A549 (cell line): ENCODE data around the gene KCNQ1. TPM values are rescaled to one million over a fixed set of nuclear protein-coding genes. Genes with fewer than 3 reads are reported as not detected.

Source experiments
- ATAC-seq, 2 experiments: fragments of 200-7000 bp in 1 of 2; fragments of >200 bp in 1 of 2; cut with Nextera tagmentation in 1 of 2; cut with Tn5 transposase in 1 of 2; 3 replicates each; pipeline versions ENCODE4 v1.8.0 to v1.9.1; 2018 to 2020; ENCODE audit warnings: mild to moderate bottlenecking in 1 of 2, moderate library complexity in 1 of 2
- CTCF ChIA-PET: fragments of 300-600 bp; sonication (Branson Sonifier 250); formaldehyde crosslinking; extraction: SDS; loops from one replicate; lab custom pipeline; 2021; ENCODE audit warnings: antibody characterized with exemption, inconsistent platforms; lab: Yijun Ruan, JAX
- POLR2A ChIA-PET: fragments of 350-600 bp; formaldehyde crosslinking; extraction: SDS; loops from one replicate; lab custom pipeline; 2021; ENCODE audit warnings: antibody characterized with exemption, inconsistent platforms; lab: Yijun Ruan, JAX
- DNase-seq, 2 experiments: peaks; one replicate each; pipeline versions ENCODE4 v3.0.0 to v3.0.0-alpha.2; 2011 to 2016; ENCODE audit warnings: low read depth in 1 of 2, low spot score in 1 of 2
- FAIRE-seq: peaks from 2 replicates; lab custom pipeline; 2011; peaks lifted over from hg19 to GRCh38; lab: Jason Lieb, UNC
- H3K27ac ChIP-seq, 2 experiments: fragments of >200 bp; sonication (Bioruptor Twin); formaldehyde crosslinking; 3 replicates each; pipeline ENCODE4 v1.5.1; 2016 to 2017
- H3K4me1 ChIP-seq: fragments of >200 bp; sonication (Bioruptor Twin); formaldehyde crosslinking; 3 replicates; pipeline ENCODE4 v1.6.1; 2016
- H3K4me2 ChIP-seq: fragments of >200 bp; sonication (Bioruptor Twin); formaldehyde crosslinking; 3 replicates; pipeline ENCODE4 v1.6.1; 2016
- H3K4me3 ChIP-seq: fragments of >200 bp; sonication (Bioruptor Twin); formaldehyde crosslinking; 3 replicates; pipeline ENCODE4 v1.5.1; 2016
- H3K9me3 ChIP-seq: fragments of >200 bp; sonication (Bioruptor Twin); formaldehyde crosslinking; 3 replicates; pipeline ENCODE4 v1.6.1; 2016
- BHLHE40 ChIP-seq: IDR thresholded peaks from 2 replicates; pipeline ENCODE4 v1.6.1; 2012; ENCODE audit warnings: low read depth, low read length, inconsistent platforms
- CBX2 ChIP-seq: fragments of 200-600 bp; sonication (generic); IDR thresholded peaks from 2 replicates; pipeline ENCODE4 v1.6.1; 2016; ENCODE audit warnings: low read depth, mild to moderate bottlenecking, borderline replicate concordance
- CBX8 ChIP-seq: fragments of 200-600 bp; sonication (generic); IDR thresholded peaks from 2 replicates; pipeline ENCODE4 v1.6.1; 2016
- CEBPB ChIP-seq, 2 experiments: fragments of >200 bp in 1 of 2; sonication (Bioruptor Twin) in 1 of 2; formaldehyde crosslinking in 1 of 2; IDR thresholded peaks; 2 replicates each; pipeline ENCODE4 v1.6.1; 2012 to 2016
- CHD4 ChIP-seq: fragments of 200-600 bp; sonication (generic); IDR thresholded peaks from 2 replicates; pipeline ENCODE4 v1.6.1; 2016; ENCODE audit warnings: antibody characterized with exemption, mild to moderate bottlenecking, borderline replicate concordance
- EHMT2 ChIP-seq: fragments of 200-600 bp; sonication (generic); IDR thresholded peaks from 2 replicates; pipeline ENCODE4 v1.6.1; 2016; ENCODE audit warnings: antibody characterized with exemption, low read depth, mild to moderate bottlenecking, moderate library complexity
- FOSL2 ChIP-seq, 2 experiments: fragments of 450-650 bp in 1 of 2; fragments of >200 bp in 1 of 2; sonication (Bioruptor Twin) in 1 of 2; formaldehyde crosslinking; IDR thresholded peaks; 2 replicates each; pipeline versions ENCODE4 v1.5.0 to v1.6.1; 2016 to 2020; ENCODE audit warnings: mild to moderate bottlenecking in 1 of 2, moderate library complexity in 1 of 2
- HDAC2 ChIP-seq: fragments of 200-600 bp; sonication (generic); IDR thresholded peaks from 2 replicates; pipeline ENCODE4 v1.6.1; 2016
- HOXB13 ChIP-seq: fragments of 250-450 bp; sonication (Bioruptor Pico); IDR thresholded peaks from 2 replicates; pipeline ENCODE4 v1.5.0; 2020; ENCODE audit warnings: low read depth, mild to moderate bottlenecking, moderate library complexity
- HOXB5 ChIP-seq: fragments of 250-450 bp; sonication (Bioruptor Pico); IDR thresholded peaks from 2 replicates; pipeline ENCODE4 v1.5.0; 2020; ENCODE audit warnings: mild to moderate bottlenecking, moderate library complexity
- JUN ChIP-seq, 2 experiments: fragments of >200 bp; sonication (Bioruptor Twin); formaldehyde crosslinking; IDR thresholded peaks; 2 replicates in 1 of 2; 3 replicates in 1 of 2; pipeline ENCODE4 v1.6.1; 2016 to 2017
- MAFK ChIP-seq: fragments of 450-650 bp; IDR thresholded peaks from 2 replicates; pipeline ENCODE4 v1.6.1; 2014; ENCODE audit not compliant: partially characterized antibody
- MAZ ChIP-seq: fragments of 150-350 bp; IDR thresholded peaks from 2 replicates; pipeline ENCODE4 v1.6.1; 2014; ENCODE audit warnings: antibody characterized with exemption, low read depth, low read length, borderline replicate concordance
- PHF8 ChIP-seq: fragments of 200-600 bp; sonication (generic); IDR thresholded peaks from 2 replicates; pipeline ENCODE4 v1.6.1; 2016; ENCODE audit warnings: low read depth, mild to moderate bottlenecking, antibody characterized with exemption, moderate library complexity, borderline replicate concordance
- POLR2AphosphoS2 ChIP-seq: conservative IDR thresholded peaks from 2 replicates; pipeline ENCODE4 v1.6.1; 2012; ENCODE audit warnings: low read length, improper control_type of control experiment, inconsistent platforms
- RARB ChIP-seq: fragments of 250-450 bp; sonication (Bioruptor Pico); IDR thresholded peaks from 2 replicates; pipeline ENCODE4 v1.8.0; 2021; ENCODE audit warnings: mild to moderate bottlenecking, moderate library complexity
- SMC3 ChIP-seq: fragments of >200 bp; sonication (Bioruptor Twin); formaldehyde crosslinking; IDR thresholded peaks from 3 replicates; pipeline ENCODE4 v1.6.1; 2018; ENCODE audit warnings: inconsistent platforms
- SREBF2 ChIP-seq: fragments of 450-650 bp; IDR thresholded peaks from 2 replicates; pipeline ENCODE4 v1.6.1; 2014; ENCODE audit warnings: mild to moderate bottlenecking, moderate library complexity
- TFCP2L1 ChIP-seq: fragments of 250-450 bp; sonication (Bioruptor Pico); IDR thresholded peaks from 2 replicates; pipeline ENCODE4 v1.5.0; 2021; ENCODE audit warnings: mild to moderate bottlenecking
- TP53 ChIP-seq: fragments of 250-450 bp; sonication (Bioruptor Pico); IDR thresholded peaks from 2 replicates; pipeline ENCODE4 v1.5.0; 2021; ENCODE audit warnings: mild to moderate bottlenecking, moderate library complexity
- ZSCAN20 ChIP-seq: fragments of 250-450 bp; sonication (Bioruptor Pico); IDR thresholded peaks from 2 replicates; pipeline ENCODE4 v1.8.0; 2022; ENCODE audit warnings: mild to moderate bottlenecking, moderate library complexity
- WGBS: methylation state at CpG from one replicate; pipeline ENCODE4 v1.1.6; 2017; ENCODE audit errors: missing lambda C conversion rate; 5-methylcytosine and 5-hydroxymethylcytosine counted together
- polyA plus RNA-seq, 4 experiments: library from polyadenylated mRNA; depleted of rRNA in 3 of 4; stranded (reverse); fragments of >200 nt; fragmentation: RNase III in 1 of 4; extraction: RNeasy Plus Mini Kit Qiagen cat#74134 plus additional on column Dnase treatment in 1 of 4; gene quantifications; 2 replicates in 3 of 4; 3 replicates in 1 of 4; pipeline ENCODE4 v1.2.3, GENCODE V29; 2011 to 2017
- TF ChIP-seq, protein P1 (sequence below): fragments of 200-600 bp; sonication (generic); IDR thresholded peaks from 2 replicates; pipeline ENCODE4 v1.6.1; 2016; ENCODE audit warnings: antibody characterized with exemption, mild to moderate bottlenecking, moderate library complexity
- TF ChIP-seq, protein P2 (sequence below): IDR thresholded peaks from 2 replicates; pipeline ENCODE4 v1.6.1; 2012; ENCODE audit warnings: low read depth, borderline replicate concordance
- TF ChIP-seq, protein P3 (sequence below): fragments of 150-350 bp; IDR thresholded peaks from 2 replicates; pipeline ENCODE4 v1.6.1; 2014; ENCODE audit warnings: low read depth, mild to moderate bottlenecking, low read length
- TF ChIP-seq, protein P4 (sequence below): fragments of >200 bp; sonication (Bioruptor Twin); formaldehyde crosslinking; IDR thresholded peaks from 3 replicates; pipeline ENCODE4 v1.5.1; 2016
- TF ChIP-seq, protein P5 (sequence below): fragments of 250-450 bp; sonication (Bioruptor Pico); IDR thresholded peaks from 2 replicates; pipeline ENCODE4 v1.5.0; 2021; ENCODE audit warnings: mild to moderate bottlenecking, moderate library complexity, borderline replicate concordance
- TF ChIP-seq, protein P6 (sequence below): fragments of 450-650 bp; IDR thresholded peaks from 2 replicates; pipeline ENCODE4 v1.6.1; 2014; ENCODE audit warnings: antibody characterized with exemption

The KCNQ1 gene
- polyA plus RNA-seq, 2 of the 4 experiments (the other 2 are of a cell fraction): 0.14 to 0.17 TPM

DNA sequence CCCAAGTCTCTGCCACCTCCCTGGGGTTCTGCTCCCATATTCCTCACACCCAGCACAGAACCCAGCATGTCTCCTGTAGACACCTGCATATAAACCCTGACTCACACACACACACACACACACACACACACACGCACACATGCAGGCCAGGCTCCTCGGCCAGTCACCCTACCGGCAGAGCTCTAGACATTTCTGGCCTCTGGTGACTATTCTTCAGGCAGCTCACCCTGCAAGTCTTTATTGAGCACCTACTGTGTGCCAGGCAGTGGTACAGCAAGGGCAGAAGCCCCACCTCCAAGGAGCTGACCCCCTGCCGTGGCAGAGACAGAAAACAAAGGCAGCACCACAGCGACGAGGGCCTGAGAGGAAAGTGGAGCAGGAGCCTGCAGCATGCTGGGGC is 390.5 kb downstream of the KCNQ1 start:
- H3K4me1 ChIP-seq: no peaks in the 10 kb centered on the region; the same call in 2 of the 3 replicates
- H3K4me2 ChIP-seq: no peak overlapping the region
- POLR2A ChIA-PET: no interaction called here
- CTCF ChIA-PET: no interaction called here
- no peak for ATAC-seq
- no peaks in the 10 kb centered on the region for H3K9me3 ChIP-seq
- no peak for FAIRE-seq
- TF ChIP-seq MAFK: no peak
- TF ChIP-seq, protein P1, sequence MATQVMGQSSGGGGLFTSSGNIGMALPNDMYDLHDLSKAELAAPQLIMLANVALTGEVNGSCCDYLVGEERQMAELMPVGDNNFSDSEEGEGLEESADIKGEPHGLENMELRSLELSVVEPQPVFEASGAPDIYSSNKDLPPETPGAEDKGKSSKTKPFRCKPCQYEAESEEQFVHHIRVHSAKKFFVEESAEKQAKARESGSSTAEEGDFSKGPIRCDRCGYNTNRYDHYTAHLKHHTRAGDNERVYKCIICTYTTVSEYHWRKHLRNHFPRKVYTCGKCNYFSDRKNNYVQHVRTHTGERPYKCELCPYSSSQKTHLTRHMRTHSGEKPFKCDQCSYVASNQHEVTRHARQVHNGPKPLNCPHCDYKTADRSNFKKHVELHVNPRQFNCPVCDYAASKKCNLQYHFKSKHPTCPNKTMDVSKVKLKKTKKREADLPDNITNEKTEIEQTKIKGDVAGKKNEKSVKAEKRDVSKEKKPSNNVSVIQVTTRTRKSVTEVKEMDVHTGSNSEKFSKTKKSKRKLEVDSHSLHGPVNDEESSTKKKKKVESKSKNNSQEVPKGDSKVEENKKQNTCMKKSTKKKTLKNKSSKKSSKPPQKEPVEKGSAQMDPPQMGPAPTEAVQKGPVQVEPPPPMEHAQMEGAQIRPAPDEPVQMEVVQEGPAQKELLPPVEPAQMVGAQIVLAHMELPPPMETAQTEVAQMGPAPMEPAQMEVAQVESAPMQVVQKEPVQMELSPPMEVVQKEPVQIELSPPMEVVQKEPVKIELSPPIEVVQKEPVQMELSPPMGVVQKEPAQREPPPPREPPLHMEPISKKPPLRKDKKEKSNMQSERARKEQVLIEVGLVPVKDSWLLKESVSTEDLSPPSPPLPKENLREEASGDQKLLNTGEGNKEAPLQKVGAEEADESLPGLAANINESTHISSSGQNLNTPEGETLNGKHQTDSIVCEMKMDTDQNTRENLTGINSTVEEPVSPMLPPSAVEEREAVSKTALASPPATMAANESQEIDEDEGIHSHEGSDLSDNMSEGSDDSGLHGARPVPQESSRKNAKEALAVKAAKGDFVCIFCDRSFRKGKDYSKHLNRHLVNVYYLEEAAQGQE: no peak
- TF ChIP-seq TFCP2L1 (CRISPR knock-in tag): no peak
- TF ChIP-seq EHMT2: no peak
- TF ChIP-seq POLR2AphosphoS2: no peak
- TF ChIP-seq SMC3: no peak
- TF ChIP-seq PHF8: no peak
- no peak for TF ChIP-seq MAZ
- H3K27ac ChIP-seq: no peak overlapping the region
- 62% methylated on average over 6 of the region's 6 CpGs for WGBS
- no peak for DNase-seq
- no peak overlapping the region for H3K4me3 ChIP-seq

DNA sequence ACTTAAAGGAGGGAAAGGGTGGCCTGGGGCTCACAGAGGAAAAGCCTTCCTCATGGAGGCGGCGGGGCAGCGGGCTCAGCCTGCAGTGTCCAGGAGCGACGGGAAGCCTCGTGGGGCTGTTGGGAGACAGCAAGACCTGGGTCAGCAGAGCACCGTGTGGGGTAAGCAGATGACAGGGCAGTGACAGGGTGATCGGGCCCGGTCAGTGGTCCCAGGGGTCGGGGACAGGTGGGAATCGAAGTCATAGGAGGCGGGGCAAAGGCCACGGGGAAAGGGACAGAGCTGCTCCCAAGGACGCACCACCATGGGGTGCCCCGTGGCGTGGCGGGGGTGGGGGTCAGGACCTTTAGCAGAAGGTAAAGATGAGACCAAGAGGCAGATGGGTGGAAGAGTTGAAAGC is 390.9 kb downstream of the KCNQ1 start:
- WGBS: 90% methylated on average over 14 of the region's 17 CpGs
- ATAC-seq (no peak), DNase-seq (no peak), FAIRE-seq (no peak)
- Histone ChIP-seq H3K9me3 (no peaks in the 10 kb centered on the region), H3K4me3 (no peak overlapping the region), H3K27ac (no peak overlapping the region), H3K4me1 (no peaks in the 10 kb centered on the region; the same call in 2 of the 3 replicates), H3K4me2 (no peak overlapping the region)
- ChIA-PET CTCF (no interaction called here), POLR2A (no interaction called here)
- TF ChIP-seq ZSCAN20 (CRISPR knock-in tag) (no peak), SREBF2 (no peak), CBX2 (no peak), CHD4 (no peak), HOXB13 (CRISPR knock-in tag) (no peak), BHLHE40 (no peak), FOSL2 (IDR thresholded peaks at IDR 0.05) (no peak), FOSL2 (CRISPR knock-in tag; IDR thresholded peaks at IDR 0.05) (no peak), RARB (no peak), CEBPB (IDR thresholded peaks at IDR 0.05) (no peak), HDAC2 (no peak), HOXB5 (CRISPR knock-in tag) (no peak), TP53 (CRISPR knock-in tag) (no peak), PHF8 (no peak), CBX8 (no peak), JUN (IDR thresholded peaks at IDR 0.05) (no peak)
- TF ChIP-seq, protein P2, sequence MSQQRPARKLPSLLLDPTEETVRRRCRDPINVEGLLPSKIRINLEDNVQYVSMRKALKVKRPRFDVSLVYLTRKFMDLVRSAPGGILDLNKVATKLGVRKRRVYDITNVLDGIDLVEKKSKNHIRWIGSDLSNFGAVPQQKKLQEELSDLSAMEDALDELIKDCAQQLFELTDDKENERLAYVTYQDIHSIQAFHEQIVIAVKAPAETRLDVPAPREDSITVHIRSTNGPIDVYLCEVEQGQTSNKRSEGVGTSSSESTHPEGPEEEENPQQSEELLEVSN: no peak
- TF ChIP-seq, protein P3, sequence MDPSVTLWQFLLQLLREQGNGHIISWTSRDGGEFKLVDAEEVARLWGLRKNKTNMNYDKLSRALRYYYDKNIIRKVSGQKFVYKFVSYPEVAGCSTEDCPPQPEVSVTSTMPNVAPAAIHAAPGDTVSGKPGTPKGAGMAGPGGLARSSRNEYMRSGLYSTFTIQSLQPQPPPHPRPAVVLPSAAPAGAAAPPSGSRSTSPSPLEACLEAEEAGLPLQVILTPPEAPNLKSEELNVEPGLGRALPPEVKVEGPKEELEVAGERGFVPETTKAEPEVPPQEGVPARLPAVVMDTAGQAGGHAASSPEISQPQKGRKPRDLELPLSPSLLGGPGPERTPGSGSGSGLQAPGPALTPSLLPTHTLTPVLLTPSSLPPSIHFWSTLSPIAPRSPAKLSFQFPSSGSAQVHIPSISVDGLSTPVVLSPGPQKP: no peak
- TF ChIP-seq, protein P4, sequence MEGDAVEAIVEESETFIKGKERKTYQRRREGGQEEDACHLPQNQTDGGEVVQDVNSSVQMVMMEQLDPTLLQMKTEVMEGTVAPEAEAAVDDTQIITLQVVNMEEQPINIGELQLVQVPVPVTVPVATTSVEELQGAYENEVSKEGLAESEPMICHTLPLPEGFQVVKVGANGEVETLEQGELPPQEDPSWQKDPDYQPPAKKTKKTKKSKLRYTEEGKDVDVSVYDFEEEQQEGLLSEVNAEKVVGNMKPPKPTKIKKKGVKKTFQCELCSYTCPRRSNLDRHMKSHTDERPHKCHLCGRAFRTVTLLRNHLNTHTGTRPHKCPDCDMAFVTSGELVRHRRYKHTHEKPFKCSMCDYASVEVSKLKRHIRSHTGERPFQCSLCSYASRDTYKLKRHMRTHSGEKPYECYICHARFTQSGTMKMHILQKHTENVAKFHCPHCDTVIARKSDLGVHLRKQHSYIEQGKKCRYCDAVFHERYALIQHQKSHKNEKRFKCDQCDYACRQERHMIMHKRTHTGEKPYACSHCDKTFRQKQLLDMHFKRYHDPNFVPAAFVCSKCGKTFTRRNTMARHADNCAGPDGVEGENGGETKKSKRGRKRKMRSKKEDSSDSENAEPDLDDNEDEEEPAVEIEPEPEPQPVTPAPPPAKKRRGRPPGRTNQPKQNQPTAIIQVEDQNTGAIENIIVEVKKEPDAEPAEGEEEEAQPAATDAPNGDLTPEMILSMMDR: no peak
- TF ChIP-seq, protein P5, sequence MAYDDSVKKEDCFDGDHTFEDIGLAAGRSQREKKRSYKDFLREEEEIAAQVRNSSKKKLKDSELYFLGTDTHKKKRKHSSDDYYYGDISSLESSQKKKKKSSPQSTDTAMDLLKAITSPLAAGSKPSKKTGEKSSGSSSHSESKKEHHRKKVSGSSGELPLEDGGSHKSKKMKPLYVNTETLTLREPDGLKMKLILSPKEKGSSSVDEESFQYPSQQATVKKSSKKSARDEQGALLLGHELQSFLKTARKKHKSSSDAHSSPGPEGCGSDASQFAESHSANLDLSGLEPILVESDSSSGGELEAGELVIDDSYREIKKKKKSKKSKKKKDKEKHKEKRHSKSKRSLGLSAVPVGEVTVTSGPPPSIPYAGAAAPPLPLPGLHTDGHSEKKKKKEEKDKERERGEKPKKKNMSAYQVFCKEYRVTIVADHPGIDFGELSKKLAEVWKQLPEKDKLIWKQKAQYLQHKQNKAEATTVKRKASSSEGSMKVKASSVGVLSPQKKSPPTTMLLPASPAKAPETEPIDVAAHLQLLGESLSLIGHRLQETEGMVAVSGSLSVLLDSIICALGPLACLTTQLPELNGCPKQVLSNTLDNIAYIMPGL (CRISPR knock-in tag): no peak
- TF ChIP-seq, protein P6, sequence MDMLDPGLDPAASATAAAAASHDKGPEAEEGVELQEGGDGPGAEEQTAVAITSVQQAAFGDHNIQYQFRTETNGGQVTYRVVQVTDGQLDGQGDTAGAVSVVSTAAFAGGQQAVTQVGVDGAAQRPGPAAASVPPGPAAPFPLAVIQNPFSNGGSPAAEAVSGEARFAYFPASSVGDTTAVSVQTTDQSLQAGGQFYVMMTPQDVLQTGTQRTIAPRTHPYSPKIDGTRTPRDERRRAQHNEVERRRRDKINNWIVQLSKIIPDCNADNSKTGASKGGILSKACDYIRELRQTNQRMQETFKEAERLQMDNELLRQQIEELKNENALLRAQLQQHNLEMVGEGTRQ: no peak
